ENCODE measurements around the gene BTG1.

DNA sequence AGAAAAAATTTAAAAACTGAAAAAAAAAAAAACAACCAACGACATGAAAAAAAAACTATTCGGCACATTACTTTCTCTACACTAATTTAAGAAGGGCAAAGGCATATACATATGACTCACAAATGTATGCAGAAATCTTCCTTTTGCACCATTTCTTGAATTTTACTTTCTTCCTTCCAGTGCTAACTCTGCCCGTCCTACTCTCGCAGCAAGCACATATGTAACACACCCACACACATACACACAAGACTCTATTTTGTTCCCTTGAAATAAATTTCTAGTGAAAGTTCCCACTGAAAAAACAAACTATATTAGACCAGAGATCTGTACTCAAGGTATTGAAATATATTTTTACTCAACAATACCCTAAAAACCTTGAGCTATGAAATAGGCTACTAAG lies 14.6 kb downstream of the BTG1 start:
- TF ChIP-seq CTCF (IDR thresholded peaks at IDR 0.05) = no peak
- no peak for TF ChIP-seq POLR2A (IDR thresholded peaks at IDR 0.05)
- no peak for TF ChIP-seq POLR2AphosphoS5 (IDR thresholded peaks at IDR 0.05)
- TF ChIP-seq EP300 (IDR thresholded peaks at IDR 0.05) = no peak
